ENCODE results near the gene DCTN4.

Gene DCTN4

GRCh38 chr5:150779397-150780186 is 20.8 kb upstream of the DCTN4 start:
- Histone ChIP-seq H3K9me3 (ENCODE audit: control insufficient read depth in 5 of 5, low read length in 5 of 5) (no peaks in the 10 kb centered on the region), H3K36me3 (ENCODE audit: control insufficient read depth in 5 of 5, insufficient read depth in 5 of 5, low read length in 5 of 5) (no peaks in the 10 kb centered on the region), H3K27me3 (ENCODE audit: control insufficient read depth in 5 of 5, insufficient read depth in 4 of 5, low read length in 5 of 5) (no peaks in the 10 kb centered on the region), H3K9ac (ENCODE audit: low read length in 5 of 5) (peak overlapping the region; percentile 63 to 100 (median 97)), H3K27ac (ENCODE audit: low read depth, low read length) (peak overlapping the region; percentile 99), H3K4me3 (ENCODE audit: low read depth in 1 of 5, low read length in 5 of 5) (peak overlapping the region; percentile 78 to 93 (median 91)), H3K4me1 (ENCODE audit: control insufficient read depth in 5 of 5, insufficient read depth in 5 of 5, low read length in 5 of 5) (peaks cover 38 to 69% (median 64%) of the 10 kb centered on the region in 5 donors)

- Histone ChIP-seq H3K9me3 (ENCODE audit: control insufficient read depth in 5 of 5, low read length in 5 of 5) (no peaks in the 10 kb centered on the region), H3K36me3 (ENCODE audit: control insufficient read depth in 5 of 5, insufficient read depth in 5 of 5, low read length in 5 of 5) (no peaks in the 10 kb centered on the region), H3K4me3 (ENCODE audit: low read depth in 1 of 5, low read length in 5 of 5) (peak within 1 kb of the TSS; percentile 78 to 93 (median 91)), H3K27me3 (ENCODE audit: control insufficient read depth in 5 of 5, insufficient read depth in 4 of 5, low read length in 5 of 5) (no peaks in the 10 kb centered on the region), H3K4me1 (ENCODE audit: control insufficient read depth in 5 of 5, insufficient read depth in 5 of 5, low read length in 5 of 5) (peaks cover 38 to 61% (median 55%) of the 10 kb centered on the region in 5 donors), H3K27ac (ENCODE audit: low read depth, low read length) (peak within 1 kb of the TSS; percentile 99), H3K9ac (ENCODE audit: low read length in 5 of 5) (peak within 1 kb of the TSS; percentile 94 to 100 (median 99))
Observed at GRCh38 chr5:150778517-150779396, 19.9 kb upstream of the DCTN4 start, which contains the start of gene SMIM3. Gene SMIM3, plus strand, starts transcription at chr5:150778757. Its CDS starts 16,684 bp downstream, at chr5:150795441.

GRCh38 chr5:150778088-150778516 is 19.3 kb upstream of the DCTN4 start:
- Histone ChIP-seq H3K27me3 (ENCODE audit: control insufficient read depth in 5 of 5, insufficient read depth in 4 of 5, low read length in 5 of 5) (no peaks in the 10 kb centered on the region), H3K27ac (ENCODE audit: low read depth, low read length) (peak overlapping the region; percentile 99), H3K4me3 (ENCODE audit: low read depth in 1 of 5, low read length in 5 of 5) (peak overlapping the region; percentile 78 to 93 (median 83)), H3K36me3 (ENCODE audit: control insufficient read depth in 5 of 5, insufficient read depth in 5 of 5, low read length in 5 of 5) (no peaks in the 10 kb centered on the region), H3K9ac (ENCODE audit: low read length in 5 of 5) (peak overlapping the region; percentile 94 to 100 (median 99)), H3K9me3 (ENCODE audit: control insufficient read depth in 5 of 5, low read length in 5 of 5) (no peaks in the 10 kb centered on the region), H3K4me1 (ENCODE audit: control insufficient read depth in 5 of 5, insufficient read depth in 5 of 5, low read length in 5 of 5) (peaks cover 33 to 55% (median 51%) of the 10 kb centered on the region in 5 donors)

- no peaks in the 10 kb centered on the region for H3K27me3 ChIP-seq (ENCODE audit: control insufficient read depth in 5 of 5, insufficient read depth in 4 of 5, low read length in 5 of 5)
- H3K9me3 ChIP-seq (ENCODE audit: control insufficient read depth in 5 of 5, low read length in 5 of 5): no peaks in the 10 kb centered on the region
- peak overlapping the region; percentile 99 for H3K27ac ChIP-seq (ENCODE audit: low read depth, low read length)
- peaks cover 29 to 51% (median 46%) of the 10 kb centered on the region in 5 donors for H3K4me1 ChIP-seq (ENCODE audit: control insufficient read depth in 5 of 5, insufficient read depth in 5 of 5, low read length in 5 of 5)
- H3K4me3 ChIP-seq (ENCODE audit: low read depth in 1 of 5, low read length in 5 of 5): peak overlapping the region in 4 of 5 donors; percentile 78 to 93 (median 86)
- H3K9ac ChIP-seq (ENCODE audit: low read length in 5 of 5): peak overlapping the region in 4 of 5 donors; percentile 94 to 100 (median 98)
- no peaks in the 10 kb centered on the region for H3K36me3 ChIP-seq (ENCODE audit: control insufficient read depth in 5 of 5, insufficient read depth in 5 of 5, low read length in 5 of 5)
Observed at GRCh38 chr5:150777685-150778084, 18.9 kb upstream of the DCTN4 start.

- Histone ChIP-seq H3K36me3 (ENCODE audit: control insufficient read depth in 5 of 5, insufficient read depth in 5 of 5, low read length in 5 of 5) (no peaks in the 10 kb centered on the region), H3K9me3 (ENCODE audit: control insufficient read depth in 5 of 5, low read length in 5 of 5) (no peaks in the 10 kb centered on the region), H3K9ac (ENCODE audit: low read length in 5 of 5) (no peak overlapping the region), H3K27ac (ENCODE audit: low read depth, low read length) (no peak overlapping the region), H3K4me1 (ENCODE audit: control insufficient read depth in 5 of 5, insufficient read depth in 5 of 5, low read length in 5 of 5) (peaks cover 6 to 16% (median 11%) of the 10 kb centered on the region in 5 donors), H3K27me3 (ENCODE audit: control insufficient read depth in 5 of 5, insufficient read depth in 4 of 5, low read length in 5 of 5) (no peaks in the 10 kb centered on the region), H3K4me3 (ENCODE audit: low read depth in 1 of 5, low read length in 5 of 5) (no peak overlapping the region)
Observed at GRCh38 chr5:150774145-150774544, 15.3 kb upstream of the DCTN4 start.

- no peak overlapping the region for H3K4me3 ChIP-seq (ENCODE audit: low read depth in 1 of 5, low read length in 5 of 5)
- no peak overlapping the region for H3K27ac ChIP-seq (ENCODE audit: low read depth, low read length)
- H3K9me3 ChIP-seq (ENCODE audit: control insufficient read depth in 5 of 5, low read length in 5 of 5): no peaks in the 10 kb centered on the region
- H3K36me3 ChIP-seq (ENCODE audit: control insufficient read depth in 5 of 5, insufficient read depth in 5 of 5, low read length in 5 of 5): no peaks in the 10 kb centered on the region
- H3K27me3 ChIP-seq (ENCODE audit: control insufficient read depth in 5 of 5, insufficient read depth in 4 of 5, low read length in 5 of 5): no peaks in the 10 kb centered on the region
- H3K4me1 ChIP-seq (ENCODE audit: control insufficient read depth in 5 of 5, insufficient read depth in 5 of 5, low read length in 5 of 5): no peaks in the 10 kb centered on the region
- H3K9ac ChIP-seq (ENCODE audit: low read length in 5 of 5): no peak overlapping the region
Observed at GRCh38 chr5:150771034-150771795, 12.4 kb upstream of the DCTN4 start.

- Histone ChIP-seq H3K27me3 (ENCODE audit: control insufficient read depth in 5 of 5, insufficient read depth in 4 of 5, low read length in 5 of 5) (no peaks in the 10 kb centered on the region), H3K4me1 (ENCODE audit: control insufficient read depth in 5 of 5, insufficient read depth in 5 of 5, low read length in 5 of 5) (peaks cover 2 to 36% (median 28%) of the 10 kb centered on the region in 5 donors), H3K9ac (ENCODE audit: low read length in 5 of 5) (no peak overlapping the region), H3K36me3 (ENCODE audit: control insufficient read depth in 5 of 5, insufficient read depth in 5 of 5, low read length in 5 of 5) (no peaks in the 10 kb centered on the region), H3K9me3 (ENCODE audit: control insufficient read depth in 5 of 5, low read length in 5 of 5) (no peaks in the 10 kb centered on the region), H3K4me3 (ENCODE audit: low read depth in 1 of 5, low read length in 5 of 5) (no peak overlapping the region), H3K27ac (ENCODE audit: low read depth, low read length) (no peak overlapping the region)
Observed at GRCh38 chr5:150766251-150766650, 7.4 kb upstream of the DCTN4 start.

- no peak overlapping the region for H3K4me3 ChIP-seq (ENCODE audit: low read depth in 1 of 5, low read length in 5 of 5)
- H3K27me3 ChIP-seq (ENCODE audit: control insufficient read depth in 5 of 5, insufficient read depth in 4 of 5, low read length in 5 of 5): no peaks in the 10 kb centered on the region
- H3K4me1 ChIP-seq (ENCODE audit: control insufficient read depth in 5 of 5, insufficient read depth in 5 of 5, low read length in 5 of 5): peaks cover 2 to 36% (median 28%) of the 10 kb centered on the region in 5 donors
- H3K36me3 ChIP-seq (ENCODE audit: control insufficient read depth in 5 of 5, insufficient read depth in 5 of 5, low read length in 5 of 5): no peaks in the 10 kb centered on the region
- H3K9ac ChIP-seq (ENCODE audit: low read length in 5 of 5): no peak overlapping the region
- no peaks in the 10 kb centered on the region for H3K9me3 ChIP-seq (ENCODE audit: control insufficient read depth in 5 of 5, low read length in 5 of 5)
- H3K27ac ChIP-seq (ENCODE audit: low read depth, low read length): no peak overlapping the region
Observed at GRCh38 chr5:150765799-150766169, 7.0 kb upstream of the DCTN4 start.

GRCh38 chr5:150765011-150765798 is 6.4 kb upstream of the DCTN4 start:
- peaks cover 2 to 36% (median 28%) of the 10 kb centered on the region in 5 donors for H3K4me1 ChIP-seq (ENCODE audit: control insufficient read depth in 5 of 5, insufficient read depth in 5 of 5, low read length in 5 of 5)
- H3K27ac ChIP-seq (ENCODE audit: low read depth, low read length): no peak overlapping the region
- H3K9ac ChIP-seq (ENCODE audit: low read length in 5 of 5): peak overlapping the region in 1 of 5 donors; percentile 39

More at GRCh38 chr5:150765011-150765798, 6.4 kb upstream of the DCTN4 start:
- H3K36me3 ChIP-seq (ENCODE audit: control insufficient read depth in 5 of 5, insufficient read depth in 5 of 5, low read length in 5 of 5): no peaks in the 10 kb centered on the region
- no peak overlapping the region for H3K4me3 ChIP-seq (ENCODE audit: low read depth in 1 of 5, low read length in 5 of 5)
- H3K27me3 ChIP-seq (ENCODE audit: control insufficient read depth in 5 of 5, insufficient read depth in 4 of 5, low read length in 5 of 5): no peaks in the 10 kb centered on the region
- no peaks in the 10 kb centered on the region for H3K9me3 ChIP-seq (ENCODE audit: control insufficient read depth in 5 of 5, low read length in 5 of 5)
